Measurements from ENCODE around the gene INSR. TPM values are rescaled to one million over a fixed set of nuclear protein-coding genes. Genes with fewer than 3 reads are reported as not detected.

Gene INSR
- total RNA-seq, 1 donor from 2014 or later: 32.5 TPM

- Mint-ChIP-seq H3K27ac (ENCODE audit: unreplicated experiment) (no peak overlapping the region), H3K9me3 (ENCODE audit: low read depth) (peaks cover 7% of the 10 kb centered on the region), H3K27me3 (ENCODE audit: low read depth) (no peaks in the 10 kb centered on the region), H3K4me1 (ENCODE audit: low read depth) (no peaks in the 10 kb centered on the region), H3K4me3 (ENCODE audit: unreplicated experiment) (no peak overlapping the region), H3K36me3 (ENCODE audit: low read depth) (peaks cover 25% of the 10 kb centered on the region)
- TF ChIP-seq CTCF (IDR thresholded peaks at IDR 0.05): no peak
- no peak for DNase-seq (ENCODE audit: low spot score)
These were observed 178.5 kb downstream of the INSR start for GRCh38 chr19:7115721-7116120.

GRCh38 chr19:7113233-7113632 is 181.0 kb downstream of the INSR start:
- no peak overlapping the region for H3K27ac Mint-ChIP-seq (ENCODE audit: unreplicated experiment)
- H3K4me3 Mint-ChIP-seq (ENCODE audit: unreplicated experiment): no peak overlapping the region
- DNase-seq (ENCODE audit: low spot score): no peak
- TF ChIP-seq CTCF (IDR thresholded peaks at IDR 0.05): no peak
- H3K36me3 Mint-ChIP-seq (ENCODE audit: low read depth): peaks cover 10% of the 10 kb centered on the region
- H3K4me1 Mint-ChIP-seq (ENCODE audit: low read depth): peaks cover 6% of the 10 kb centered on the region
- H3K9me3 Mint-ChIP-seq (ENCODE audit: low read depth): peaks cover 7% of the 10 kb centered on the region
- no peaks in the 10 kb centered on the region for H3K27me3 Mint-ChIP-seq (ENCODE audit: low read depth)

GRCh38 chr19:7112675-7113074 is 181.5 kb downstream of the INSR start:
- no peaks in the 10 kb centered on the region for H3K27me3 Mint-ChIP-seq (ENCODE audit: low read depth)
- H3K4me3 Mint-ChIP-seq (ENCODE audit: unreplicated experiment): no peak overlapping the region
- peaks cover 7% of the 10 kb centered on the region for H3K9me3 Mint-ChIP-seq (ENCODE audit: low read depth)
- no peak overlapping the region for H3K27ac Mint-ChIP-seq (ENCODE audit: unreplicated experiment)
- H3K36me3 Mint-ChIP-seq (ENCODE audit: low read depth): peaks cover 10% of the 10 kb centered on the region
- no peak for TF ChIP-seq CTCF (IDR thresholded peaks at IDR 0.05)
- H3K4me1 Mint-ChIP-seq (ENCODE audit: low read depth): peaks cover 6% of the 10 kb centered on the region
- no peak for DNase-seq (ENCODE audit: low spot score)

- no peak for TF ChIP-seq CTCF (IDR thresholded peaks at IDR 0.05)
- Mint-ChIP-seq H3K9me3 (ENCODE audit: low read depth) (peaks cover 7% of the 10 kb centered on the region), H3K27ac (ENCODE audit: unreplicated experiment) (no peak overlapping the region), H3K27me3 (ENCODE audit: low read depth) (no peaks in the 10 kb centered on the region), H3K36me3 (ENCODE audit: low read depth) (peaks cover 3% of the 10 kb centered on the region), H3K4me3 (ENCODE audit: unreplicated experiment) (no peak overlapping the region), H3K4me1 (ENCODE audit: low read depth) (peaks cover 6% of the 10 kb centered on the region)
- no peak for DNase-seq (ENCODE audit: low spot score)
These were observed 184.4 kb downstream of the INSR start for GRCh38 chr19:7109678-7110289.

- Mint-ChIP-seq H3K9me3 (ENCODE audit: low read depth) (no peaks in the 10 kb centered on the region), H3K27me3 (ENCODE audit: low read depth) (no peaks in the 10 kb centered on the region), H3K4me3 (ENCODE audit: unreplicated experiment) (no peak overlapping the region), H3K36me3 (ENCODE audit: low read depth) (no peaks in the 10 kb centered on the region), H3K4me1 (ENCODE audit: low read depth) (peaks cover 6% of the 10 kb centered on the region), H3K27ac (ENCODE audit: unreplicated experiment) (no peak overlapping the region)
- DNase-seq (ENCODE audit: low spot score): no peak
- TF ChIP-seq CTCF (IDR thresholded peaks at IDR 0.05): no peak
These were observed 187.2 kb downstream of the INSR start for GRCh38 chr19:7106711-7107657.
